HEK293T (cell line): ENCODE results near the gene RPP14.

ENCODE experiments used
- CTCF ChIA-PET: fragments of 350-600 bp; formaldehyde crosslinking; extraction: SDS; loops from one replicate; lab custom pipeline; 2021; ENCODE audit warnings: antibody characterized with exemption, inconsistent platforms; lab: Yijun Ruan, JAX
- POLR2A ChIA-PET: fragments of 350-600 bp; formaldehyde crosslinking; extraction: SDS; loops from one replicate; lab custom pipeline; 2020; ENCODE audit warnings: antibody characterized with exemption, inconsistent platforms; lab: Yijun Ruan, JAX
- DNase-seq: peaks from one replicate; pipeline ENCODE4 v3.0.0; 2012; ENCODE audit warnings: mixed read lengths; ENCODE audit errors: extremely low spot score
- ARNT ChIP-seq: fragments of 450-650 bp; IDR thresholded peaks from 2 replicates; pipeline ENCODE4 v1.6.1; 2017; ENCODE audit warnings: mild to moderate bottlenecking
- BHLHE40 ChIP-seq: fragments of 450-650 bp; IDR thresholded peaks from 2 replicates; pipeline ENCODE4 v1.6.1; 2016; ENCODE audit warnings: mild to moderate bottlenecking, moderate library complexity, borderline replicate concordance
- CTBP1 ChIP-seq: fragments of 450-650 bp; IDR thresholded peaks from 2 replicates; pipeline ENCODE4 v1.6.1; 2016; ENCODE audit warnings: borderline replicate concordance
- ELF4 ChIP-seq: fragments of 450-650 bp; IDR thresholded peaks from 2 replicates; pipeline ENCODE4 v1.6.1; 2017; ENCODE audit warnings: antibody characterized with exemption
- FOXA1 ChIP-seq: fragments of 450-650 bp; IDR thresholded peaks from 2 replicates; pipeline ENCODE4 v1.6.1; 2016; ENCODE audit warnings: mild to moderate bottlenecking
- FOXK2 ChIP-seq: fragments of 450-650 bp; IDR thresholded peaks from 2 replicates; pipeline ENCODE4 v1.6.1; 2016; ENCODE audit warnings: mild to moderate bottlenecking
- FOXM1 ChIP-seq: fragments of 450-650 bp; IDR thresholded peaks from 2 replicates; pipeline ENCODE4 v1.6.1; 2017; ENCODE audit warnings: mild to moderate bottlenecking, borderline replicate concordance
- HDGF ChIP-seq: fragments of 450-650 bp; IDR thresholded peaks from 2 replicates; pipeline ENCODE4 v1.6.1; 2017; ENCODE audit warnings: antibody characterized with exemption, borderline replicate concordance
- L3MBTL2 ChIP-seq: fragments of 450-650 bp; conservative IDR thresholded peaks from 2 replicates; pipeline ENCODE4 v1.6.1; 2016; ENCODE audit warnings: mild to moderate bottlenecking
- LEF1 ChIP-seq: fragments of 450-650 bp; IDR thresholded peaks from 2 replicates; pipeline ENCODE4 v1.6.1; 2017; ENCODE audit warnings: mild to moderate bottlenecking, borderline replicate concordance
- NFRKB ChIP-seq: fragments of 450-650 bp; IDR thresholded peaks from 2 replicates; pipeline ENCODE4 v1.6.1; 2016; ENCODE audit warnings: mild to moderate bottlenecking, moderate library complexity
- PKNOX1 ChIP-seq: fragments of 450-650 bp; IDR thresholded peaks from 2 replicates; pipeline ENCODE4 v1.6.1; 2016
- SP1 ChIP-seq: fragments of 450-650 bp; IDR thresholded peaks from 2 replicates; pipeline ENCODE4 v1.6.1; 2017
- SUZ12 ChIP-seq: fragments of 450-650 bp; IDR thresholded peaks from 2 replicates; pipeline ENCODE4 v1.6.1; 2016; ENCODE audit warnings: mild to moderate bottlenecking
- TARDBP ChIP-seq: fragments of 450-650 bp; IDR thresholded peaks from 2 replicates; pipeline ENCODE4 v1.6.1; 2016
- ZNF384 ChIP-seq: fragments of 450-650 bp; IDR thresholded peaks from 2 replicates; pipeline ENCODE4 v1.6.1; 2016

RPP14 gene

GRCh38 chr3:58305882-58306711 lies at the start of gene RPP14, which contains the start of gene HTD2:
Gene RPP14, plus strand, starts transcription at chr3:58306245. Its CDS starts 4,085 bp downstream, at chr3:58310330.
Gene HTD2, plus strand, starts transcription at chr3:58306520. Its CDS starts 11,094 bp downstream, at chr3:58317614.
- ChIA-PET POLR2A (interaction anchor here (0.7 to 2.1 kb wide), 34 partner anchors 9 to 349 kb away, joined by 3 to 18 read pairs (median 4); partner anchors contain the start of genes ABHD6, KCTD6 and PDHB), CTCF (interaction anchor here (0.5 to 4.6 kb wide), 14 partner anchors 10 to 227 kb away, joined by 3 to 21 read pairs (median 4); partner anchors contain the start of gene KCTD6)
- TF ChIP-seq NFRKB (no peak), L3MBTL2 (peak; percentile 77)
- DNase-seq = peak; percentile 98

- CTCF ChIA-PET = no interaction called here
- TF ChIP-seq L3MBTL2 (no peak), FOXM1 (no peak), PKNOX1 (no peak), HDGF (no peak), ZNF384 (no peak), NFRKB (no peak), SP1 (no peak), CTBP1 (no peak), SUZ12 (no peak), FOXA1 (no peak), ELF4 (no peak), TARDBP (no peak), LEF1 (no peak), ARNT (no peak), BHLHE40 (no peak), FOXK2 (no peak)
- POLR2A ChIA-PET = no interaction called here
- no peak for DNase-seq
Measured at GRCh38 chr3:58256511-58256910, 49.5 kb upstream of the RPP14 start.

DNA sequence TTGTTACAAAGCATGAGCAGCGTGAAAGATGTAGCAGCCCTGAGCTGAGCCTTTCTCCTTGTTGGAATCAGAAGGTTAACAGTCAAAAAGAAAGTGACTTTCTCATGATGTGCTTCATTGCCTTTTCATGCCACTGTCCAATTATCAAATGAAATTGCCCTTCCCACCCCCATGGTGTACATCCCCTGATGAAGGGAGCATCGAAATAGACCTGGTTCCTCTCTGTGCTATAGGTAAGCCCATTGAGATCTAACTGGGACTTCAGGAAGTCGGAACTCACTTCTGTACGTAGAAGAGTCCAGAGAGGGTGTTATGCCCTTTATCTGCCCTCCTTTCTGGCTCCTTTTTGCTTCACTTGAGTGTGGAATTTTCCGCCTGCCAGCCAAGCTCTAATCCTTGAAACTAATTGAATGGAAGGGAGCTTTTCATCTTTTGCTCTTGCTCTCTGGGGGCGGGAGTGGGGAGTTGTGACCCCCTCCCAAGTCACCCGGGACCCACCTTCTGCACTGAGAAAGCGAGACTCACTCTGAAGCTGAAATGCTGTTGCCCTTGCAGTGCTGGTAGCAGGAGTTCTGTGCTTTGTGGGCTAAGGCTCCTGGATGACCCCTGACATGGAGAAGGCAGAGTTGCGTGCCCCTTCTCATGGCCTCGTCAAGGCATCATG lies 47.5 kb upstream of the RPP14 start:
- TF ChIP-seq SP1 (no peak), HDGF (no peak), CTBP1 (no peak), ARNT (no peak), FOXA1 (no peak), LEF1 (no peak), L3MBTL2 (no peak), BHLHE40 (no peak), PKNOX1 (no peak)
- no peak for DNase-seq
- CTCF ChIA-PET = no interaction called here
- POLR2A ChIA-PET = interaction anchor here (1.0 kb wide), 1 partner anchor 48 kb away, joined by 3 read pairs; the partner anchor contains the start of genes HTD2 and RPP14

DNA sequence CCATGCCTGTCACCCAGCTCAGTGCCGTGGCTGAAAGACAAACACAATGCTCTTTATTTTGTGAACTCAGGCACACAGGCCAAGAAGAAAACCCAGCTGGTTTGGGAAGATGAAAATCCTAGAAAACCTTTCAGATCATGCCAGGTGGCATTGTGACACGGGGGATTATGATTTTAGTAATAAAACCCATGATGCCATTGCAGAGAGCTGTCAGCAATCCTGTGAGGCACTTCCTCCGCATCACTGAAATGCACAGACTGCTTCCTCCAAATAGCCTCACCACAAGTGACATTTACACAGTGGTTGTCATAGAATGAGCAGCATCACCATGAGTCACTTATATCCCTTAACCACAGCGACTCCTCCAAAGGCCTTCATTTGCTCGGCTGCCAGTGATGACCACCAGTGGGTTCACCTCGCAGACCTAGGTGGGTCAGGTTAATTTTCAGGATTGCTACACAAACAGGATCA lies 45.7 kb upstream of the RPP14 start:
- no peak for DNase-seq
- ChIA-PET CTCF (interaction anchor here (0.6 kb wide), 1 partner anchor 378 kb away, joined by 3 read pairs; no protein-coding TSS in a partner anchor), POLR2A (no interaction called here)
- TF ChIP-seq LEF1 (no peak), NFRKB (no peak), SUZ12 (no peak), SP1 (no peak), ARNT (no peak), HDGF (no peak), FOXA1 (no peak), TARDBP (no peak), CTBP1 (no peak), BHLHE40 (no peak), FOXM1 (no peak), L3MBTL2 (no peak), ZNF384 (no peak), ELF4 (no peak), FOXK2 (no peak), PKNOX1 (no peak)

DNA sequence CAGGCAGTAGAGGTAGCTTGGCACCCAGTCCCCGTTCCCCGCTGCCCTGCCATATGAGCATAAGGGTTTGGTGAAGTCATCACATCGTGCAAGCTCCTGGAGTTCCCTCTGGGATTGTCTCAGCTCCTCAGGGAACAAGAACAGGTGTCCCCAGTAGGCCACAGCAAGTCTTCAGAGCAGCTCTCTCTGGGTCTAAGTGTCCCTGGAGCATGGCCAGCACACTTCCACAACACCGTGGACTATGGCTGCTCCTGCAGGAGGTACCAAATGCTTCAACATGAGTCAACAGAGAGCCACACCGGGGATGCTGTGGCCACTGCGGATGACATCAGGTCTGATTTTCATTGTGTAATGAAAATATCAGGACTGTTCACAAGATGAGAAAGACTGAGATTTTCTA lies 45.3 kb upstream of the RPP14 start:
- no peak for DNase-seq
- POLR2A ChIA-PET = no interaction called here
- CTCF ChIA-PET = no interaction called here
- no peak for TF ChIP-seq SUZ12
- TF ChIP-seq BHLHE40 = no peak
- TF ChIP-seq SP1 = no peak
- no peak for TF ChIP-seq ARNT
- no peak for TF ChIP-seq PKNOX1
- TF ChIP-seq ZNF384 = no peak
- no peak for TF ChIP-seq FOXA1
